ENCODE measurements around the gene CAMKK2. TPM values are rescaled to one million over a fixed set of nuclear protein-coding genes. Genes with fewer than 3 reads are reported as not detected.
A peak's percentile ranks its signal among the peaks of the same experiment; 100 is the strongest.

Gene CAMKK2
- total and polyA plus RNA-seq, 8 donors, result 9.3 to 26.7 (median 13.0) TPM

DNA sequence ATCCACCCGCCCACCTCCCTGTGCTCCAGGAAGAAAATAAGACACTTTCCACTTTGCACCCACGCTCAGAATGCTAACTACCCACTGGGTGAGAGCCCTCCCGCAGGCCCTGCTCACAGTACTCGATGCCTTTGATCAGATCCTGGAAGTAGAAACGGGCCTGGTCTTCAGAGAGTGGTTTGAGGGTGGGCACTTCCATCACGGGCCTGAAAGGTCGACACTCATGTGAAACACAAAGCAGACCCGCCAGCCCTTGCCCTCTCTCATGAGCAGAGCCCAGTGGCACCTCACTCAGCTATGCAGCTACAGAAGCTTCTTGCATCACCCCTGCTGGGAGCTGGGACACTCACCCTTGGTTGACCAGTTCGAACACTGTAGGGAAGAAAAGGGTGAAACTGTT, 41.1 kb downstream of the CAMKK2 start:
- H3K4me1 ChIP-seq, result no peaks in the 10 kb centered on the region
- H3K4me3 ChIP-seq, result no peak overlapping the region
- TF ChIP-seq, protein P1, sequence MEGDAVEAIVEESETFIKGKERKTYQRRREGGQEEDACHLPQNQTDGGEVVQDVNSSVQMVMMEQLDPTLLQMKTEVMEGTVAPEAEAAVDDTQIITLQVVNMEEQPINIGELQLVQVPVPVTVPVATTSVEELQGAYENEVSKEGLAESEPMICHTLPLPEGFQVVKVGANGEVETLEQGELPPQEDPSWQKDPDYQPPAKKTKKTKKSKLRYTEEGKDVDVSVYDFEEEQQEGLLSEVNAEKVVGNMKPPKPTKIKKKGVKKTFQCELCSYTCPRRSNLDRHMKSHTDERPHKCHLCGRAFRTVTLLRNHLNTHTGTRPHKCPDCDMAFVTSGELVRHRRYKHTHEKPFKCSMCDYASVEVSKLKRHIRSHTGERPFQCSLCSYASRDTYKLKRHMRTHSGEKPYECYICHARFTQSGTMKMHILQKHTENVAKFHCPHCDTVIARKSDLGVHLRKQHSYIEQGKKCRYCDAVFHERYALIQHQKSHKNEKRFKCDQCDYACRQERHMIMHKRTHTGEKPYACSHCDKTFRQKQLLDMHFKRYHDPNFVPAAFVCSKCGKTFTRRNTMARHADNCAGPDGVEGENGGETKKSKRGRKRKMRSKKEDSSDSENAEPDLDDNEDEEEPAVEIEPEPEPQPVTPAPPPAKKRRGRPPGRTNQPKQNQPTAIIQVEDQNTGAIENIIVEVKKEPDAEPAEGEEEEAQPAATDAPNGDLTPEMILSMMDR (IDR thresholded peaks at IDR 0.05), result no peak
- peaks cover 0 to 15% (median 4%) of the 10 kb centered on the region in 3 donors for H3K36me3 ChIP-seq
- 93% methylated on average over 9 of the region's 9 CpGs for WGBS, 2 donors
- intact Hi-C loops (cut with DNase I), result no loop called here
- FAIRE-seq (no peak), DNase-seq (peak in 1 of 6 donors; percentile 29), ATAC-seq (no peak)
- H3K27me3 ChIP-seq, result no peaks in the 10 kb centered on the region
- no peaks in the 10 kb centered on the region for H3K9me3 ChIP-seq
- no peak overlapping the region for H3K27ac ChIP-seq

DNA sequence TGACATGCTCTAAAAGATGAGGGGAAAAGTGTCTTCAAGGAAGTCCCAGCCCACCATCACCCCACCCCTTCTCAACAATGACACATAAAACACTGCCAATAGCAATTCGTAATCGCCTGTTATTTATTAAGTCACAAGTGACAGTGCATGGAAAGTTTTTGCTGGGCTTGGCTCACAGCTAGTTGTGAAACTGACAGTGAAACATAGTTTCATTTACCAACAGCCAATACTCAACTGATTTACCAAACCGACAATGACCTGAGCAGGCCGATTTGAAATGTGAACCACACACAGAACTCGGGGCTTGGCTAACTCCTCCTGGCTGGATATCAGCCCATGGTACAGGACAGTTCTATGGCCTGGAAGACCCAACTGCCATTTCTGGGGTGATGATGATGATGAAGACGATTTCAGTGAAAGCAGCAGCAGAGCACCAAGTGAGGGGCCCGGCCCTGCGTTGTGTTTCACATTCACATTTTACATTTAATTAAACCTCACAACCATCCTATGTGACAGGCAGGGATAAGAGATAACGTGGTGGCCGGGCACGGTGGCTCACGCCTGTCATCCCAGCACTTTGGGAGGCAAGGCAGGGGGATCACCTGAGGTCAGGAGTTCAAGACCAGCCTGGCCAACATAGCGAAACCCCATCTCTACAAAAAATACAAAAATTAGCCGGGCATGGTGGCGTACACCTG, 42.7 kb downstream of the CAMKK2 start:
- Histone ChIP-seq H3K27me3 (no peaks in the 10 kb centered on the region), H3K36me3 (peaks cover 0 to 21% (median 9%) of the 10 kb centered on the region in 3 donors), H3K4me1 (no peaks in the 10 kb centered on the region), H3K9me3 (no peaks in the 10 kb centered on the region), H3K4me3 (no peak overlapping the region), H3K27ac (no peak overlapping the region)
- DNase-seq, result peak in 1 of 6 donors; percentile 20
- ATAC-seq, result no peak
- intact Hi-C loops (cut with DNase I), result no loop called here
- FAIRE-seq, result no peak
- 96% methylated on average over 15 of the region's 15 CpGs for WGBS, 2 donors
- TF ChIP-seq, protein P1 (IDR thresholded peaks at IDR 0.05), result no peak

DNA sequence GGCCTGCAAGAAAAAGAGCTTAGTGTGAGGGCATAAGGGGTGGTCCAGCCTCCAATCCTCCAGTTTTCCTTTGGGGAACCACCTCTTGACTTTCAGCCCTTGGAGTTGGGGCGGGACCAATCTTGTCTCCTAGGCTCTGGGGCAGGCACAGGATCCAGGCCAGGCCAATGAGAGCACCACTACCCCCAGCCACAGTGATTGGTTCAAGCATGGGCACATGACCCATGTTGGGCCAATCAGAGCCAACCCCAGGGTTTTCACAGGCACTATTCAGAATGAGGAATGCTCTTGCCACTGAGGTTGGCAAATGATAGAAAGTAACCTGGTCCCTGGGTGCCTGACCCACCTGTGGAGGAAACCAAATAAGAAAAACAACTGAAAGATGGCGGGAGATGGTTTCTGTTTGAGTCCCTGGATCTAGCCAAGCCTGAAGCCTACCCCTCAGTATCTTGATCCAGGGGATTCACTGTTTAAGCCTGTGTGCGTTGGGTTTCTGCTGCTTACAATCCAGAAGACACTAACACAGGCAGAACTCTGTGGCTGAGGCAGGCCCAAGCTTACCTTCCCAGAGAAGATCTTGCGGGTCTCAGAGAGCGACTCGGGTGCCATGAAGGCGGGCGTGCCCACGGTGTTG, 43.7 kb downstream of the CAMKK2 start:
- DNase-seq (peak in 1 of 6 donors; percentile 17), ATAC-seq (peak in 1 of 4 donors; percentile 28)
- peaks cover 0 to 23% (median 12%) of the 10 kb centered on the region in 3 donors for H3K36me3 ChIP-seq

DNA sequence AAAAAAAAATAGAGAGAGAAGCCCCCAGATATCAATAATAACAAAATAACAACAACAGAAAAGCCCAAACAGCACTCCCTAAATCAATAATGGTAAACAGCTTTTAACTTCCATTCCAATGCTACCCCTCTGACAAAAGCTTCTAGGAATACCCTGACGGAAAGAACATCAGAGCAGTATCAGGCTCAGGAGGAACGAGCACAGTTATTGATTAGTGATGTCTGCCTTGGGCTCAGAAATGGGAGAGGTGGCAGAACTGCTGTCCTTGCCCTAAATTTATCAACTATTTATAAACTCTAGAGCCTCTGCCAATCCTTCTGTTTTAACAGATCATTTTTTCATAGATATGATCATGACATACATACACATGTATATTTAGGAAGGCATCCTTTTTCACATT, 44.7 kb downstream of the CAMKK2 start:
- peaks cover 0 to 26% (median 12%) of the 10 kb centered on the region in 3 donors for H3K36me3 ChIP-seq
- 69 to 88% methylated on average over 2 of the region's 2 CpGs for WGBS, 2 donors
- no peaks in the 10 kb centered on the region for H3K4me1 ChIP-seq
- intact Hi-C loops (cut with DNase I), result no loop called here
- TF ChIP-seq, protein P1 (IDR thresholded peaks at IDR 0.05), result no peak
- FAIRE-seq (no peak), ATAC-seq (no peak), DNase-seq (no peak)
- no peaks in the 10 kb centered on the region for H3K27me3 ChIP-seq
- H3K9me3 ChIP-seq, result no peaks in the 10 kb centered on the region
- H3K4me3 ChIP-seq, result no peak overlapping the region
- H3K27ac ChIP-seq, result no peak overlapping the region

More for the DNA sequence above, 43.7 kb downstream of the CAMKK2 start:
- TF ChIP-seq, protein P1 (IDR thresholded peaks at IDR 0.05), result no peak
- Histone ChIP-seq H3K4me1 (no peaks in the 10 kb centered on the region), H3K4me3 (no peak overlapping the region), H3K27ac (no peak overlapping the region), H3K9me3 (no peaks in the 10 kb centered on the region), H3K27me3 (no peaks in the 10 kb centered on the region)
- WGBS, 2 donors, result 94 to 99% methylated on average over 9 of the region's 9 CpGs
- no peak for FAIRE-seq
- intact Hi-C loops (cut with DNase I), result no loop called here

DNA sequence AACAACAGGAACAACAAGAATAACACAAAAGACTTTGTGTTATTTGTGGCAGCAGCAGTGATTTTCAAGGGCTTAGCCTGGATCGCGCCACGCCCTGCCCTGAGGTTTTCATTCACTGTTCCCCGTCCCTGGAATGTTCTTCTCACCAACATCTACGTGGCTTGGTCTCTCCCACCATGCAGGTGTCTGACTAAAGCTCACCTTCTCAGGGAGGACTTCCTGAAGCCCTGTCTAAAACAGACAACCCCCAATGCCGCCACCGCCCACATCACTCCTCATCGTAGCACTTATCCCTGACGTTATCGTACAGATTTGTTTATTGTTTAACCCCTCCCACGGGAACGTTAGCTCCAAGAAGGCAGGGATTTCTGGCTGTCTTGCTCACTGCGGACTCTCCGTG, 46.1 kb downstream of the CAMKK2 start:
- 85 to 89% methylated on average over 14 of the region's 14 CpGs for WGBS, 2 donors
- Histone ChIP-seq H3K27ac (no peak overlapping the region), H3K36me3 (peaks cover 0 to 26% (median 12%) of the 10 kb centered on the region in 3 donors), H3K4me1 (no peaks in the 10 kb centered on the region), H3K4me3 (no peak overlapping the region), H3K27me3 (no peaks in the 10 kb centered on the region), H3K9me3 (no peaks in the 10 kb centered on the region)
- ATAC-seq (no peak), FAIRE-seq (no peak), DNase-seq (no peak)
- TF ChIP-seq, protein P1 (IDR thresholded peaks at IDR 0.05), result no peak
- intact Hi-C loops (cut with DNase I), result no loop called here
